GM21447 (cell line): ENCODE results near the gene TAS1R1.

Experiments used
- ATAC-seq: cut with Tn5 transposase; IDR thresholded peaks from one replicate; pipeline ENCODE4 v1.9.1; 2021; ENCODE audit not compliant: unreplicated experiment

Gene TAS1R1

GRCh38 chr1:6554907-6555778 lies at the start of gene TAS1R1:
Gene TAS1R1 (plus strand): TSS chr1:6555307. CDS start chr1:6555374, 67 bp downstream.
- no peak for ATAC-seq

GRCh38 chr1:6505367-6506209 lies 49.5 kb upstream of the TAS1R1 start:
- ATAC-seq: no peak

GRCh38 chr1:6506210-6507036 lies 48.7 kb upstream of the TAS1R1 start:
- ATAC-seq: no peak

DNA sequence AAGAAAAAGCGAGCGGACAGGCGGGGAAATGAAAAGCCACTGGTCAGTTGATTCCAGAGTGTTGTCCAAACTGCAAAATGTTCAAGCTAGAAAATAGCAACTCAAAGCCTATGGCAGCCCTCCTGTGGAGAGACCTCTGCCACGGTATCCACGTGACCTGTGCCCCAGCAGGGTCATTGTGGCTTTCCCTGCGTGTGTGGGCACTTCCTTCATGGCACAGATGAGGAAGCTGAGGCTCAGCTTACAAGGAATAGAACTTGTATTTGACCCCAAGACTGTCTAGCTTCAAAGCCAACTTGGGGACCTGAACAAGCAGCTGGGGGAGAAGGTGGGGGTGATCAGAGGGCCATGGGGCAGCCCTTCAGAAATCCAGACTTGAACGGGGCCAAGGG lies 48.1 kb upstream of the TAS1R1 start:
- ATAC-seq: no peak

GRCh38 chr1:6507461-6507911 lies 47.6 kb upstream of the TAS1R1 start:
- ATAC-seq: no peak

- no peak for ATAC-seq
Observed at GRCh38 chr1:6508154-6508815, 46.8 kb upstream of the TAS1R1 start.

DNA sequence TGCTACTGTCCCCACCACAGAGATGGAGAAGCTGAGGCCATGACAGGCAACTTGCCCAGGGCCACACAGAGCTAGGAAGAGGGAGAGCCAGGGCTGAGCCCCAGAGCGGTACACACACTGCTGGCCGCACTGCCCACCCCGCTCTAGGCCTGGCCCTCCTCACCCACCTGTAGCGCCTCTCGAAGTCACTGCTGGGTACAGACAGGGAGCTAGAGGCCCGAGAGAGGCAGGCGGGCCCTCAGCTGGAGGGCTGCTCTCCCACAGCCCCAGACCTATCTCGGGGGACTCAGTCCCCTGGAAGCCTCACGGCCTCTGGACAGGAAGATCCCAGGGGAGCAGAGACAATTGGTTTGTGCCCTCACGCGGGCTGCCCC lies 46.3 kb upstream of the TAS1R1 start:
- ATAC-seq: no peak

GRCh38 chr1:6509220-6509918 lies 45.7 kb upstream of the TAS1R1 start:
- no peak for ATAC-seq

DNA sequence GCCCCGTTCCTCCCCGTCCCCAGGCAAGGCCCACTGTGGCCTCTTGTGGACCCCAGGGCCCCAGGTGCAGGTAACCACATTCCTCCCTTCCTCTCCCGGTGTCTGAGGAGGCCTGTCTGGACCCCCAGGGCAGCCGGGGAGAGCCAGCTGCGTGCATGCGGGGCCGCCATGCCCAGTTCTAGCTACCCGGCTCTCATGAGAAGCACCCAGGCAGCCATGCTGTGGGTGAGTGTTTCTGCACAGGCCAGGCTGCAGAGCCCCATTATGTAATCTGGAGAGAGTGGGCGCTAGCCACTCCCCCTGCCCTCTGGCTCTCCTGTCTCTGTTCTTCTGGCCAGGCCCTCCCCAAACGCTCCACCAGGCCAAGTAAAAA lies 45.2 kb upstream of the TAS1R1 start:
- ATAC-seq: no peak

GRCh38 chr1:6510493-6510892 lies 44.6 kb upstream of the TAS1R1 start:
- no peak for ATAC-seq

DNA sequence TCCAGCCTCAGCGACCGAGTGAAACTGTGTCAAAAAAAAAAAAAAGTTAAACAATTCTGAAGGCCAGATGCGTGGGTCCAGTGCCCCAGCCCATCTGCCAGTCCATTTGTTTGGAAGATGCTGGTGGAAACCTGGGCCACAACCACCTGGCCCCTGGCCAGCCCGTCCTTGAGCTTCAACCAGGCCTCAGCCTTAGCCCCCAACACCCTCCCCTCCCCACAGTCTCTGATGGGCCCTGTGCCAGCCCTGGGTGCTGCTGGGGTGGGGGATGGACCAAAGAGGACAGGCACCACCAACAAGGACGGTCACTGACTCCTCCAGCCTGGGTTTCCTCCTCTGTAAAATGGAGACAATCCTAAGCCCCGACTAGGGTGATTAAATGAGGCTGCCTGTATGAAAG lies 44.1 kb upstream of the TAS1R1 start:
- ATAC-seq: no peak

- ATAC-seq: no peak
Observed at GRCh38 chr1:6511561-6512244, 43.4 kb upstream of the TAS1R1 start.

DNA sequence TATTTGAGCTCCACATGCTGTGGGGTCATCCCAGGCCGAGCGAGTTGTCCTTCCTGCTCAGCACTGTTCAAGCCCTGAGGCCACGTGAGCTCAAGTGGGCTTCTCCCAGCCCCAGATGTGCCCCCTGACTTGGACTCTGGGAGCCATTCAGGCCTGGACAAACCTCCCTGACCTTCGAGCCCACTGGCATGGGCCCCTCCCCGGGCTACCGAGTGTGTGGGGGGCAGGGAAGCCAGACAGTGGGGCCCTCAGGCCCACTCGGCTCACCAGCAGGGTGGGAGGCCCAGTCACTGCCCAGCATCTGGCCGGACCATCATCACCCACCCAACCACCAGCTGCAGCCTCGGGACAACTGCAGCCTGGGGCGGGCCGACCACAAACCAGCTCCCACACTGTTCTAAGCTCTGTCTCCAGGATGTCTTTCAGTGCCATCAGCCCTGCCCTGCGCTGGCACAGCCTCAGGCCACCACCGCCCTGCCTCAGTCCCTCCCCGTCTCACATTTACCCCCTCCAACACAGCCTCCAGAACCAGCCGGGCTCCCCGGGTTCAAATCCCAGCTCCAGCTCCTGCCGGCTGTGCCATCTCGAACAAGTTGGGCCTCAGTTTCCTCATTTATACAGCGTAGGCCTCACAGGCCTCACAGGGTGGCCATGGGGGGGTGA lies 42.7 kb upstream of the TAS1R1 start:
- no peak for ATAC-seq

DNA sequence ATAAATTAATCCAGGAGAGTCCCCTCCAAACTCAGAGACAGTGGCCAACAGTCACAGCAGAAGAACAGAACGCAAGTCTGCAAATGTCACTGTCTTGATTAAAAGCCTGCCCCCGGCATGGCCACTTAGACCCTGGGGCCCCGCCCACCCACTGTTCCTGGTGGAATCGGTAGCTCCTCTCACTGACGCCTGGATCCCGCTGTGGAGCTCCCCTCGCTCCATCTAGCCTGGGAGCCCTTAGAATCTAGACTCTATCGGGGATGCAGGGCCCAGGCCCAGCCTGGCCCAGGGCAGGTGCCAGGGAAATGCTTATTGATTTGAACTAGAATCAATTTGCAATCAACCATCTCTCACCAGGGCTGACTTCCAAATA lies 42.2 kb upstream of the TAS1R1 start:
- no peak for ATAC-seq

DNA sequence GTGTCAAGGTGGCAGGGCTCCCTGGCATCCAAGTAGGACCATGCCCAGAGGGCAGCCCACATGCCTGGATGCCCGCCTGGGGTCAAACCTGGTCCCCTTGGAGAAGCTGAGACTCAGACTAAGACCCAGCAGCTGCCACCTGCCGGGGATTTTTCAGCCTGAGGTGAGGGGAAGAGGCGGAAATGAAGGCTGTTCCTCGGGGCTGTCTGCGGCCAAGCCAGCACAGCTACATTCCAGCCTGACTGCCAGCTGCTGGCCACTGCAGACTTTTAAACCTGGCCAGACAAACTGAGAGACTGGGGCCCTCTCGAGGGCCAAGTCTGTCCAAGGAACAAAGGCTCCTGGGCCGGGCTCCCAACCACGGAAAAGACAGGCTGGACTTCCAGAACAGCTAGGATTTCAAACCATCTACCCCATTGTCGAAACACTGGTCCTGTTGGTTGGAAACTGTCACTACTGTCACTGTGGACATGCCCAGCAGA lies 41.7 kb upstream of the TAS1R1 start:
- no peak for ATAC-seq

DNA sequence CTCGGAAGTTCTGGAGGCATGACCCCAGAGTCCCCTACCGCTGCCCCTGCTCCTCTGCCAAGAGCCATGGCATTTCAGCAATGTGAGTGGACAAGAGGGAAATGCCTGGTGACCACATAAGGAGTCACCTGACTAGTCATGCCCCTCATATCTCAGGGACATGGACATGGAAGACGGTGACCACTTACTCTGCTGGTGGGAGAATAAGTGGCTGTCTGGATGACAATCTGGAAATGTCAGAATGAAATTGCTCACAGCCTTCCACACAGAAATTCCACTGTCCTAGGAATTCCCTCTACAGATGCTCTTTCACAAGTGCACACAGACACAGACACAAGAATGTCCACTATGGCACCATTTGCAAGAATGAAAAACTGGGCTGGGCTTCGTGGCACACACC lies 39.3 kb upstream of the TAS1R1 start:
- no peak for ATAC-seq

- no peak for ATAC-seq
Observed at GRCh38 chr1:6517435-6517851, 37.7 kb upstream of the TAS1R1 start.

DNA sequence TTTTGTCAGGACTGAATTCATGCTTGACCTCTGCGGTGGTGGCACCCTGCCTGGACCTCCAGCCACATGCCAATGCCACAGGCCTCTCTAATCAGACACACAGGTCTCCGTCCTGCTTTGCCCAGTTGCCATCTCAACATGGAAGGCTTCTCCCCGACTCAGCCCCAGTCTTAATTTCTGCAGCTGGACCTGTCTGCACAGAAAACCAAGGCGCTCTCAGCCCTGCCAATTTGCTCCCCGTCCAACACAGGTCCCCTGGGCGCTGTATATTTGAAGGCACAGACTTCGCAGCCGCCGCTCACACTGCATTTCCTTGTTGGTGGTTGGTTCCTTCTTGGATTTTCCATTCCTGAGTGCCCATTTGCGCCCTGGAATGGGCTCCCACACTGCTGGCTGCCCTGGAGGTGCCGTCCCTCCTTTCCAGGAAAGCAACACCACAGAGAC lies 35.6 kb upstream of the TAS1R1 start:
- no peak for ATAC-seq
